NCI-H345 treated with DMSO at 0.1 percent for 48 hours (cell line): ENCODE results near the gene LEFTY1.
"Not testable (repeated sequence)": the region's sequence is repeated elsewhere in the genome, so short reads cannot be mapped to it uniquely, and the experiment has no call there.

Experiments
- DNase-seq: peaks from one replicate; lab custom pipeline; 2025; ENCODE audit not compliant: unreplicated experiment; lab: John Stamatoyannopoulos, UW

LEFTY1 gene

DNA sequence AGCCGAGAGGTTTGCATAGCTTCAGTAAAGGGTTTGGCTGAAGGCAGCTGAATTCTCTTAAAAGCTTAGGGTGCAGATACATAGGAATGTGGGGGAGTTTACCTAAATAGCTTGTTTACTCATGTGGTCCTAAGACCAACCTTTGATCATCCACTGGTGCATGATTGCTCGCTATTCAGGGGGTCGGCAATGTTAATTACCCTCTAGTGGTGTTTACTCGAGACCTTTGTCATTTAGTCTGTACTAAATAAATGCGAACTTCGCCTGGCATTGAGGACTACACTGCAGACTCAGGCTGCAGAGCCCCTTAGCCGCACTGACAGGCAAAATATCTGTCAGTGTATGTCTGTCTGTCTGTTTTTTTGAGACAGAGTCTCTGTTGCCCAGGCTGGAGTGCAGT, 38.6 kb downstream of the LEFTY1 start:
- no peak for DNase-seq

DNA sequence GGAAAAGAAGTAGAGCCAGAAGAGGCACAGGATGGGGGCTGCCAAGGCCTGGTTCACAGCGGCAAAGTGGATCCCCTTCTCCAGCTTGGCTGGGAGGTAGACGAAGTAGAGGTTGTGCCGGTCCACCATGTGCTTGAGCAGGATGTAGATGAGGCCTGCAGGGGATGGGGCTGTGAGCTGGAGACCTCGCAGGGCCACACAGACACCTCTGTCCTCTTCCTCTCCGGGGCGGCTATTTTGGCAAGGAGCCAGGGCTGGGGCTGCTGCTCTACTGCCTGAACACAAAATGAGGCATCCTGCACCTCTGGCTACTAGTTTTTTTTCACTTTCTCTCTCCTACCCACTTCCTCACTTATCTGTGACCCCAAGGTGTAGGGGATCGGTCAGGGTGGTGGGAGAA, 39.0 kb downstream of the LEFTY1 start:
- no peak for DNase-seq

DNA sequence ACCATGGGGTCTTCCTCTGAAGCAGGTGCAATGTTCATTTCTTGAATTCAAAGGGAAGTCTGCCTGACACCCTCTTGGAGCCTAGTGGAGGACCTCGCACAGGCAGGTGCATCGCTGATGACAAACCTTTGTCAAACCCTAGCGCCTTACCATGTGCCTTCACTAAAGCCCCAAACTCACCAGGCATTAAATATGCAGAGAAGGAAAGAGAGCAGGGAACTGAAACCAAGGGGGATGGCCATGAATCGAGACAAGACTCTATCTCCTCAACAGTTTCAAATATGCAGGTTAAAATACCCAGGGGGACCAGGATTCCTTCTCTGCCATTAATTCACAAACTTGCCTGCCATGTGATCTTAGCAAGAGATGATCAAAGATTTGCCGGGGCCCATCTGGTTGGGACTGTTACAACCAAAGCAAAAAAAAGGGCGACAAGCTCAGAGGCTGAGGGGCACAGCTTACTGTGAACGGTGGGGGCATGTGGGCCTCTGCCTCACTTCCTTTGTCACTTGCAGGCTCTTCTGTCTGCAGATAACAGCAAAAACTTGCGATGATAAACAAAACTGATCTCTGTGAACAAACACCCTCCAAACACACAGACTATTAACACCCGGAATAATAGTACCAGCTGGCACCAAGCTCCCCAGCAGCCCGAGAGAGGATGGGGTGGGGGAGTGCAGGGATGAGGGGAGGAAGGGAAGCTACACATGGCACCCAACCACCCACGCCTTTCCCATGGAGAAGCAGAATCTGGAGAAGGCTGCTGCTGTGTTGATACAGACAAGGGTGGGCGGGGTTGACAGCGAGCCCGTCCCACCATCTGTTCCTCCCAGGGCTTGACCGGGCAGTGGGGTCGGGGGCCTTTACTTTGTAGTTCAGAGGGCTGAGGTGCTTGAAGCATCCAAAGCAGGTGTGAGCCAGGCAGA, 40.7 kb downstream of the LEFTY1 start:
- DNase-seq: peak; percentile 42

DNA sequence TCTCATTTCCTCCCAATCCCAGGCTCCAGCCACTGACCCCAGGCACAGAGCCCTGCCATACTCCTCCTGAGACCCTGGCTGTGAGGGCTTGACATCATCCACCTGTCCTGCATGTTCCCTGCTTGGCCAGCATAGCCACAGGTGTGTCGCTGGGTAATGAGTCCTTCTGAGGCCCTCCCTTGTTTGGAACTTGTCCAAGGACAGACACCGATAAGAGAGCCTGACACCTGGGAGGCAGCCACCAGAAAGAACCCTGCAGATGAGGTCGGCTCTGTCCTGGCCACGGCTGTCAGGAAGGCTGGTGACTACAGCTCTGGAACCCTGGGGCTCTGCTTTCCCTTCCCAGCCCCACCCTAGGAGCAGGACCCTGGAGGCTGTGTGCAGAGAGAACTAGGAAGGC, 41.3 kb downstream of the LEFTY1 start:
- DNase-seq: peak; percentile 80

DNA sequence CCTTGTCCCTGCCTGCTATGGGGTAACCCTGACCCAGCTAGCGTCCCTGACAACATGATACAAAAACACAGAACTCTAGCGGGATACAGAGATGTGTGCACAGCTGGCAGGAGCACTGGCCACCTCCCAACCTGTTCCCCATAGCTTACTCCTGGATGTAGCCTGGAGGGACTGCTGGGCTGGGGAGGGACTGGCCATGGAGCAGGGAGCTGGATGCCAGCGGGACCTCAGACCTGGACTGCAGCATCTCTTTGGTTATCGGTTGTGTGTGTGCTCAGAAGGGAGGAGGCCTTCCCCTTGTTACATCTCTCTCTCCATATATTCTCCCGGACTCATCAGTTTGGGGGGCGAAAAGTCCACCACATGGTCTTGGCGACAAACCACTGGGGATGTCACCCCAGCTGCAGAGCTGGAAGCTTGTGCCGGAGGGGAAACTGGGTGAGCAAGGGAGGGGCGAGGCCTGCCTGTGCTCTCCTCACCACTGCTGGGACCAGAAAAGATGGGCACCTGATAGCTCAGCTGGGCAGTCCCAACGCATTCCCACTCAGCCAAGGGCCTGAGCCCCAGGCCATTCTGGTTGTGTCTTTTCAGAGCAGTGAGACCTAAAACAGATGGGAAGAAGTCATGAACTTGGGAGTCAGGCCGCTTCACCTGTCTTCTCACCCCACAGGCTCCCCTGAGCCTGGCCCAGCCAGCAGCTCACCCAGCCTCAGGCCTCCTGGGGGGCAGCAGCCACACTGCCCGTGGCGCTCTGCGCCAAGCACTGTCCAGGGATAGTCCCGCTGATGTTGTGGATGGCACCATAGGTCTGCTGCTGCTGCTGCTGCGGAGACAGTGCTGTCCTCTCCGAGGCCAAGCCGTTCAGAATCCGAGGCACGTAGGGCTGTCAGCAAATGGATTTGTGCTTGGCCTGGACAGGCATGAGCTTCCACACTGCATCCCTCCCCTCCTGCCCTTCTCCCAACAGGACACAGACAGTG, 42.3 kb downstream of the LEFTY1 start:
- DNase-seq: no peak

DNA sequence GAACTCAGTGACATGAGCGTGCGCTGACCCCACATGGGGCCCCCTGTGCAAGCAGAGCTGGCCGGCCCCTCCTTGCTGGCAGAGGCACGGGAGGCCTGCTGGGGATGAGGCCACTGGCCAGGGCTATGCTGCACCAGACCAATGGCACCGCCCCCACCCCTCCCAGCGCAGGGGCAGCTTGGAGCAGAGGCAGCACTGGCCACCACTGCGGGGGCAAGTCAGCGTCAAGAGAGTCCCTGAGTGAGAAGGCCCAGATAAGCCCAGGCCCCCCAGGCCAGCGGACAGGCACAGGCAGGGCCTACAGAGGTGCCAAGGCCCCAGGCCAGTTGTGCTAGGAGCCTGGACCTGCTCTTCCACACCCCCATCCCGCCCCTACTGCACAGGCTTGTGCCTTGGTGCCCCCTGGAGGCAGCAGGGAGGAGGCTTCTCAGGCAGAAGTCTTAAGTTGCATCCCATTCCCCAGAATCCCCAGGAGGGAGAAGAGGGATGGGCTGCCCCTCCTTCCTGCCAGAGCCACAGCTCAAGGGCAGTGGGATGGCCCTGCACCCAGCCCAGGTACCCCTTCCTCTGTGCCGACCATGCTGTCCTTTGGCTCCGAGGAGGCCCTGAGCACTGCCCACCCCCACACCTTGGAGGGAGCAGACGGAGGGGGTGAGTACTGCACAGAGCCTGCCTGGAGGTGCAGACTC, 43.2 kb downstream of the LEFTY1 start:
- DNase-seq: no peak

DNA sequence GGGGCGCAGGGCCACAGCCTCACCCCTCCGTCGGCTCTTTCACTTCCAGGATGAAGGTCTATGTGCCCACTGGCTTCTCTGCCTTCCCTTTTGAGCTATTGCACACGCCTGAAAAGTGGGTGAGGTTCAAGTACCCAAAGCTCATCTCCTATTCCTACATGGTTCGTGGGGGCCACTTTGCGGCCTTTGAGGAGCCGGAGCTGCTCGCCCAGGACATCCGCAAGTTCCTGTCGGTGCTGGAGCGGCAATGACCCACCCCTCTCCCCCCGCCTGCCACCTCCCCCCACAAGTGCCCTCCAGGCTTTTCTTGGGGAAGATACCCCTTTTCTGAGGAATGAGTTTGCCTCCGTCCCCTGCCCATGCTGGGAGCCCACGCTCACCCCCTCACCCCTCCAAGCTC, 43.8 kb downstream of the LEFTY1 start:
- DNase-seq: no peak

DNA sequence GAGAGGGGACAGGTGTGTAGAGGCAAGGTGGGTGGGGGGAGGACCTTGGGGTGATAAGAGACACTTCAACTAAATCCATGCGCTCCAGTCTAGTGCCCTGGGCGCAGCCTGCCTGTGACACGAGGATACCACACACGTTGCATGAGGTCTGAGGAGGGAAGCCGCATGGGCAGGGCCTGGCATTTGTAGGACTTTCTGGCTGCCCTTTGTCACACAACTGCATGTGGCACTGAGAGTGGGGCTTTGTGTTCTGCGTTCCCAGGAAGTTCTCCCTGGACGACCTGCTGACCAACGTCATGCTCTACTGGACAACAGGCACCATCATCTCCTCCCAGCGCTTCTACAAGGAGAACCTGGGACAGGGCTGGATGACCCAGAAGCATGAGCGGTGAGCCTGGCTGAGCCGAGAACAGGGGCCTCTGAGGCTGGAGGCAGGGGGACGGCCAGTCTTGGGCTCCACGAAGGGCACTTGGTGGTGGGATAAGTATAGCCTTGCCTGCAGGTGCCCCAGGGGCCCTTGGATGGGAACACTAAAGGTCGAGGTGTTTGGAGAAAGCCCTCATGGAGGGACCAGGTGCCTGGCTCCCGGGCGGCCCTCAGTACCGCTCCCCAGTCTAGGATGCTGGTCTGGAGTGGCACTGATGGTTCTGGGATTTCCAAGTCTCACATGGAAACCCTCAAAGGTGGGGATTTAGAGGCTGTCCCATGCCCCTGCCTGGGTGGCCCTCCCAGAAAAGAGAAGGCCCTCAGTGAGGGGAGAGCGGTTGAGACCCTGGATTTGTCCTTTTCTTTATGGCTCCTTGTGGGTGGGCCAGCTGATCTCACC, 44.5 kb downstream of the LEFTY1 start:
- DNase-seq: no peak

DNA sequence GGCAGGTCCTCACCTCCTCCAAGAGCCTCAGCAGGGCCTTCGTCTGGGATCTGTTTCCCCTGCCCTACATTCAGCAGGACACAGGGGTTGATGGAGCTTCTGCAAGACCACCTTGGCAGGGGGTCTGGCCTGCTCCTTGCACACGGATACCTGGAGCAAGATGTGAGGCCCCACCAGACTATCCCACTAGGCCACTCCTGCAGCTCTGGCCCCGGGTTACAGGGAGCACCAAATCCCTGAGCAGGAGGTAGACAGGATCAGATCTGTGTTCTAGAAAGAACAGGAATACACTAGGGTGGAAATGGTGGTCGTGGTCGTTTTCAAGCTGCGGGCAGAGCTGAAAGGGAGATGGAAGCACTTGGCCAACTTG, 45.5 kb downstream of the LEFTY1 start:
- DNase-seq: no peak

DNA sequence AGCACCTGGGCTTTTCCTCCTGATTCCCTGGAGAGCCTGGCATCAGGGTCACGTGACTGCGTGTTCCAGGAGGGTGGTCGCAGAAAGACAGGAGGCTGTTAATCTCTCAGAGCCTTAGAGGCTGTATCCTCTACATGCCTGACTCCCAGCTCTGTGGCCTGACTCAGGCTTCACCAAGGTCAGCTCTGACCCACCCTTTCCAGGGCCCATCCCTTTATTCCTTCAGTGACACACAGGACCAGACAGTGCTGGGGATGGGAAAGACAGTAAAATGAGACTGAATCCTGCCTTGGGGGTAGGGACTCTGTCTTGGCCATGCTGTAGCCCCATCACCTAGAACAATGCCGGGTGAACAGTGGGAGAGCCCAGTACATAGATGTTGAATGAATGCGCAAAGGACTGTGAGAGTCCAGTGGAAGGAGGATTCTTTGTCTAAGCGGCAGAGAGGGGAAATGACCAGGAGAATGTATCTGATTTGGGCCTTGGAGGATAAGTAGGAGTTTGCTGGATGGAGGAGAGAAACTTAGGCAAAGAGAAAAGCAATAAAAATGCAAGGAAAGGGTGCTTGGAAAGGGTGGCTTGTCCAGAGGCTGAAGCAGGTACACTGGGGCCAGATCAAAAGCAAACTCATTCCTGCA, 46.0 kb downstream of the LEFTY1 start:
- DNase-seq: no peak

DNA sequence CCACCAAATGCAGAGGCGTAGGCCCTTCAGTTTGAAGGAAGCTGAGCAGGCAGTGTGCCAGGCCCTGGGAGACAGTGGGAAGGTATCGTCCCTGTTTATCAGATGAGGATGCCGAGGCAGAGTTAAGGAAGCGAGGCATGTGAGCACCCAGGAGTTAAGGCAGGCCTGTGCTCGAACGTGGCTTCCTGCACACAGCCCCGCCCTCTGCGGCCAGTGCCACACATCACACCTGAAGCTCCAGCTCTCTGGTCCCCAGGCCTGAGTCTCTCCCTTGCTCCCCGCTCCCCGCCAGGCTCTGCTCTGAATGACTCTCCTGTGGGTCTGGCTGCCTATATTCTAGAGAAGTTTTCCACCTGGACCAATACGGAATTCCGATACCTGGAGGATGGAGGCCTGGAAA, 46.9 kb downstream of the LEFTY1 start:
- DNase-seq: no peak

DNA sequence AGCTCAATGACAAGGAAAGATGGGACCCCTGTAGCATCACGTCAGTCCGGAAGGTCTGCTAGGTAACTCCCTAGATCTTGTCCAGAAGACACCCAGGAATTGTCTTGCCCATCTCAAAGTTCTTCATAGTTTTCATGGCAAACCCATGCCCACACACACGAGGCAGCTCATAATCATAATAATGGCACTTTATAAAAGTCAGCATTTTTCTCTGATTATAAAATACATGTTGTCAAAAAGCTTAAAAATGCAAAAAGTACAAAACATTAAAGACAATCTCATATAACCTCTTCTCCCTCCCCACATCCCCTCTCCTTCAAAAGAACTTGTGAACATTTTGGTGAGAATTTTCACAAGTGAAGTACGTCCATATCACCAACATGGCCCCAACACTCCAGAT, 48.2 kb downstream of the LEFTY1 start:
- no peak for DNase-seq

DNA sequence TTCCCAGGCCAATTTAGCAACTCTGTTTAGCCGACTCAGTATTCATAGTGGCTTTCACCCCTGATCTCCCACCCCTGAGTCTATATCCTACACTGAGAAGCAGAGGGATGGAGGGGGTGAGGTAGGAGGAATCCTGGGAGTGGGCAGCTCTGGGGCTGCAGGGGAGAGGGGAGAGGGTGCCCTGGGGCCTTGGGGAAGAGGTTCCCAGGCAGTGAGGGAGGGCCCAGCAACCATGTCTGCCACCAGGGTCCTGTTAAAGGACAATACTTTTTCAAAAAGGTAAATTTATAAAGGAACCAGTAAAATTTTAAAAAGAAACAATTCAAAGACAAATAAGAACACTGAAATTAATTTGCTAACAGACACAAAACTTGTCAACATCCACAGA, 48.7 kb downstream of the LEFTY1 start:
- no peak for DNase-seq

DNA sequence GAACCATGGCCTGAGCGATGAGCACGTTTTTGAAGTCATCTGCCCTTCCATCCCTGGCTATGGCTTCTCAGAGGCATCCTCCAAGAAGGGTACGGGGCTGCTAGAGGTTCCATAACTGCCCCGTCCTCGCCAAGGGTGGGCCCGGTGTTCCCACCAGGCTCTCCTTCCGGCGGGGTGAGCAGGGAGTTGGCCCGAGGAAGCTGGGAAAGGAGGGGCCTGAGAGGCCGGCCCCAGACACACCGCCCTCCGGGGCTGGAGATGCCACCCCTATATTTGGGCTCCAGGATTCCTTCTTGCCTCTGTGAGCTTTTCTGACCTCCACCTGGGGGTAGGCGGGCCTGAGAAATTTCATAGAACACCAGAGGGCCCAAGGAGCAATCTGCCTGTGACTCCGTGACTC, 50.2 kb downstream of the LEFTY1 start:
- DNase-seq: no peak

DNA sequence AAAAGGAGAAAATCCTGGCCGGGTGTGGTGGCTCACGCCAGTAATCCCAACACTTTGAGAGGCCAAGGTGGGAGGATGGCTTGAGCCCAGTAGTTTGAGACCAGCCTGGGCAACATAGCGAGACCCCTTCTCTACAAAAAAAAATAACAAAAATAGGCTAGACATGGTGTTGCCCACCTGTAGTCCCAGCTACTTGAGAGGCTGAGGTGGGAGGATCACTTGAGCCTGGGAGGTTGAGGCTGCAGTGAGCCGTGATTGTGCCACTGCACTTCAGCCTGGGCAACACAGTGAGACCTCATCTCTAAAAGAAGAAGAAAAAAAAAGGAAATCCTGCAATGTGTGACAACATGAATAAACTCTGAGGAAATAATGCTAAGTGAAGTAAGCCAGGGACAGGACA, 52.6 kb downstream of the LEFTY1 start:
- DNase-seq: not testable (repeated sequence)
